HG03159 (cell line): ENCODE measurements around the gene DUS2.
"Not testable (repeated sequence)": the region's sequence is repeated elsewhere in the genome, so short reads cannot be mapped to it uniquely, and the experiment has no call there.

Experiments used
- ATAC-seq: cut with Tn5 transposase; IDR thresholded peaks from one replicate; pipeline ENCODE4 v1.9.1; 2021; ENCODE audit warnings: mild to moderate bottlenecking, moderate library complexity; ENCODE audit not compliant: unreplicated experiment

DUS2 gene

DNA sequence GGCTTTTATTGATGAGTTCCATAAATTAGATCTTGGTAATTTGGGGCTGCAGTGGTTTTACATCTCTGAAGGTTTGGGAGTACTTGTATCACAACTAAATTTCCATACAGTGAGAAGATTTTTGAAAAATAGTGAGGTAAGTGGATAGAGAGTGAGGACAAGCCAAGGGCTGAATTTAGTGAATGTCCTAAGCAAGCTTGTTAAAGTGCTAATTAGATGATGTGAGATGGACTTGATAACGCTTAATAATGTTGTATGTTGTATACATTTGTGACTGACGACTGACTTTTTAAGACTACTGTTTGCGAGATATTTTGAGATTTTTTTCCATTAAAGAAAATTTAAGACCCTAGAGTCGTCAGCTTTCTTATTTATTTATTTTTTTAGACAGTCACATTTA lies 66.0 kb downstream of the DUS2 start:
- ATAC-seq, result no peak

DNA sequence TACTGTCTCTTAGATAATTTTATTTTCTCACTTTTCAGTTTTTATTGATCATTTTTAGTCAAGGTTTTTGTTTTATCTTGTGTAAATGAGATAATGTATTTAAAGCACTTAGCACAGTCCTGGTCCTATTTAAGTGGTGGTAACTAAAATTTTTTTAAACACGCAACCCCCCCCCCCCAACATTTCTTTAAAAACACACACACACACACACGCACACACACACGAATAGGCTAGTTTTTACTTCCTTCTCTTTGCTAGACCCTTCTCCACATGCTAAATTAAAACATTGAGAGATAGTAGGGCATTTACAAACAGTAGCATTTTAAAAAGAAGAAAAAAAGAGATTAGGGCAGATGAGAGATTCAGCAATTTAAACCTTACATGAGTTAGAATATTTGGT lies 67.0 kb downstream of the DUS2 start:
- ATAC-seq, result no peak

DNA sequence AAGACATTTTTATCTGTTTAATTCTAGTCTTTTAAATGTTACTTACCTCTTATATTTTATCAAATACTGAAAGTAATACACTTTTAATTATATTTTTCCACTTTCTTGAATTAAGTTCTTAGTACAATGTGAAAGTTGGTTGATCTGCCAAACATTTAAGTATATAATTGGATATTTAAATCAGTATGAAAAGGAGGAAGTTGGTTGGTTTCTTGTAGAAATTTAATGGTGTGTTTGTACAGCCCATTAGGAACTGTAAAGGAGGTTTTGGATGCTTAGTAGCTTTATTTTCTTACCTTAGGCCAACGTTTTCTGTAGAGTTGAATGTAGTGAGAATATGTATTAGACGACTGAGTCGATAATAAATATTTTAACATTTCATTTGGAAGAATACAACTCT lies 67.4 kb downstream of the DUS2 start:
- ATAC-seq, result no peak

DNA sequence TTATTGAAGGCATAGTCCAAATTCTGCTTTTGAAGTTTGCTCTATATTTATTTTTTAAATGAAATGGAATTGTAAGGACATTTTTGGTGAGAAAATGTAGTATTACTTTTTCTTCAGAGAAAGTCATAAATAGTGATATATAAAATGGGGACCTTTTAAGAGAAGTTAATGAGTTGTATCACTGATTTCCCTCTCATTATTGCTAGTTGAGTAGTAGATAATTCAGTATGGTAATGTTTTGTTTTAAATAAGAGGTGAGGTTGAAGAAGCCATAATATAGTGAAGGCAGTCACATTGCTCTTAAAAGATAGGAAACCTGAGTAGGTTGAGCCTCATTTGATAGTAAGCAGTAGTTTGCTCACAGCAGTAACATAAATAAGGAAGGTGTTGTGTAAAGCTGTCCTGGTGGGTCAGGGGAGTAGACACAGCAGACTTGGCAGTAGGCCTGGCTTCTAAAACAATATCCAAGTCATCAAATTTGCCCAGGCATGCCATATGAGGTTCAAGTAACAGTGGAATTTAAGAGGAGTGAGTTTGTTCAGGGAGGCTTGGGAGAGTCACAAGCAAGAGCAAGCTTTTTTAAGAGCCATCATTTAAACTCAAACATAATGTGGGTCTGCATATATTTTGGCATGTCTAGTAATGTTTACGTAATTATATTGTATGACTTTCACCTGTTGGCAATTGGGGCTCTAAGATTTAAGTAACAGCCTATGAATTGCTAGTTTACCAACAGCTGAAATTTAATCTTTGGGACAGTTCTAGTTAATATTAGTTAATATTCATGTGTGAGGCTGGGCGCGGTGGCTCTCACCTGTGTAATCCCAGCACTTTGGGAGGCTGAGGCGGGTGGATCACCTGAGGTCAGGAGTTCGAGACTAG lies 68.5 kb downstream of the DUS2 start:
- no peak for ATAC-seq

DNA sequence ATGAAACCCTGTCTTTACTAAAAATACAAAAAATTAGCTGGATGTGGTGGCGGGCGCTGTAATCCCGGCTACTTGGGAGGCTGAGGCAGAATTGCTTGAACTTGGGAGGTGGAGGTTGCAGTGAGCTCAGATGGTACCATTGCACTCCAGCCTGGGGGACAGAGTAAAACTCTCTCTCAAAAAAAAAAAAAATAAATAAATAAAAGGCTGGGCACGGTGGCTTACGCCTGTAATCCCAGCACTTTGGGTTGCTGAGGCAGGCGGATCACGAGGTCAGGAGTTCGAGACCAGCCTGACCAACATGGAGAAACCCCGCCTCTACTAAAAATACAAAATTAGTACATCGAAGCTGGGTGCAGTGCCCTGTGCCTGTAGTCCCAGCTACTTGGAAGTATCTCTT lies 69.2 kb downstream of the DUS2 start:
- ATAC-seq, result not testable (repeated sequence)

DNA sequence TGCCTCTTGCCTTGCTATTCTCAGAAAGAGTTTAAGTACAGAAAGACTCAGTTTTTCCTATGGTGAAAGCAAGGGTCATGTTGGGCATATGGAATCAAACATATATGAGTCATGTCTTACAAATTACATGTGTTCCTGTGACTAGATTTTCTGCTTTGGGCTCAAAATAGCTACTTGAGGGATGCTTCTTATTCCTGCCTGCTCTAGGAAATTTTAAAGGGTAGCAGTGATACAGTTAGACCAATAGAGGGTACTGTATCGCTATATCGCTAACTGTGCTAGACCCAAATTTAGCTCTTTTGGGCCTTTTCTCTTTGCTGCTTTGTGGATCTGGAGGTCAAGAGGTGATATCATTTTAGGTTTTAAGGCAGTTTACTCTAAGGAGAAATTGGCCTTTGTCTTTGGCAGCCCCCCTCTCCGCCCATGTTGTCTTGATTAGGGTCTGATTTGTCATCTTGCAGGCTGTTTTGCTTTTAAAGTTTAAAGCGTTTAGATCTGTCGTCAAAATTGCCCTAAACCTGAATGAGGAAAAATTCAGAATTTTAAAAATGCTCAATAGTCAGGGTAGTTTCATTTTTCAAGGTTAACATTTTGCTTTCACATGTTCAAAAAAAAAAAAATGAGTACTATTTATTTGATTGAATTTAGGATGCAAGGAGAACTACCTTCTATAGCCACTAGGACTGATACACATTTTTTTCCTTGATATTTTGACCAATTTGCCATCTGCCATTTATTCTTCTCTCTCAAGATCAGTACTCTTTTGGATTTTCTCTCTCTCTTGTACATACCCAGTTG lies 70.9 kb downstream of the DUS2 start:
- ATAC-seq, result no peak

DNA sequence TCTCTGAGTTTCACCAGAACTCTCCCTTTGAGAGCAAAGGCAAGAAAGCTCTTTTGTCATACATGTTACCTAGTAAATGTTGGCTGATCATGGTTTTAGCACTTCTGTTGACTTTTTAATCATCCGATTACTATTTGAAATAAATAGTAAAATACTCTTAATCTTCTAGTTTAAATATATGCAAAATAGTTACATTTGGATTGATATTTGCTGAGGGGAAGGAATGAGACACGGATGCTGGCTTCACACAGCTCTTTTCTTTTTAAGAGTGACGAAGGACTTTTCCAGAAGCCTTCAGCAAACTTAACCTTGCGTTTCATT lies 71.5 kb downstream of the DUS2 start:
- no peak for ATAC-seq

DNA sequence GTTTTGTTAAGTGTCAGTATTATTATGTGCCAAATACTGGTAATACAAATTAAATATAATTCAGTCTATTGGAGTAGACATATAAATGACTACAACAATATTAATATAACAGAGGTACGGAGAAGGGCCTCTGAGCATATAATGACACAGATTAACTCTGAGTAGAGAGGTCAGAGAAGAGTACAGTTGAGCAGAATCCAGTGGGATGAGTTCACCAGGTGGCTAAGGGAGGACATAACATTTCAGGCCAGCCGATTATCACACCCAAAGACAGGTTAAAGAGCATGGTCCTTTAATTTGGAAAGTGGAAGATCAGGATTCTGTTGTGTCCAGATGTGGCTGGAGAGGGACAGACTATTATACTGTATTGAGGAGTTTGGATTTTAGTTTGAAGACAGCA lies 73.4 kb downstream of the DUS2 start:
- ATAC-seq, result no peak

DNA sequence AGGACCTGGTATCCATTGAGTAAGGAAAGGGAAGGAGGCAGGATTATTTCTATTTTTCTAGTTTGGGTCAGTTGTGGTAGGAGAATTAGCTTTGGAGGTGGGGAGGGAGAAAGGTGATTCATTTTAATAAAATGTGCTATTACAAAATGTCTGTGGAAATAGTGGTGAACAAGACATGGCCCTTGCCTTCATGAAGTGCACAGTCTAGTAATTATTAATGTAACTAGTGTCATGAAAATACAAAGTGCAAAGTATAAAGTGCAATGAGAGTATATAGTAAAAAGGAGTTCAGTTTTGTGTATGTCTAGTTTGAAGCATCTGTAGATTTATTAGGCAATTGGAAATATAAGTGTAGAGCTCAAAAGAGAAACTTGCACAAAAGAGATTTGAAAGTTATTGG lies 74.0 kb downstream of the DUS2 start:
- ATAC-seq, result no peak

DNA sequence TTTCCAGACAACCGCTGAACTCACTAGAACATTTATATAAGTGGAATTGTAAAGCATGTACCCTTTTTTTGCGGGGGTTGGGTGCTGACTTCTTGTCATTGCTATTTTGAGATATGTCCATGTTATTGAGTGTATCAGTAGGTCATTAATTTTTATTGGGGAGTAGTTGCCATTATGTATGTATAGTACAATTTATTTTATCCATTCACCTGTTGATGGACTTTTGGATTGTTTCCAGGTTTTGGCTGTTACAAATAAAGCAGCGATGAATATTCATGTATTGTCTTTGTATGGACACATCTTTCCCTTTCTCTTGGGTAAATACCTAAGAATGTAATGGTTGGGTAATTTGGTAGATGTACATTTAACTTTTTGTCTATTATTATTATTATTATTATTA lies 74.8 kb downstream of the DUS2 start:
- ATAC-seq, result no peak

DNA sequence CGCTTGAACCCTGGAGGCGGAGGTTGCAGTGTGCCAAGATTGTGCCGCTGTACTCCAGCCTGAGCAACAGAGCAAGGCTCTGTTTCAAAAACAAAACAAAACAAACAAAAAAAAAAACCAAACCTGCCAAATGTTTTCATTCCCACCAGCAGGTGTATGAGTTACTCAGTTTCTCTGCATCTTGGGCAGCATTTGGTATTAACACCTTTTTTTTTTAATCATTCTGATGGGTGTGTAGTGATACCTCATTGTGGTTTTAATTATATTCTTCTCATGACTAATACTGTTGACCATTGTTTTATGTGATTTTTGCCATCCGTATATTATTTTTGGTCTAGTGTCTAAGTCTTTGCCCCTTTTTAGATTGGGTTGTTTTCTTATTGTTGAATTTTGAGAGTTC lies 77.4 kb downstream of the DUS2 start:
- no peak for ATAC-seq

DNA sequence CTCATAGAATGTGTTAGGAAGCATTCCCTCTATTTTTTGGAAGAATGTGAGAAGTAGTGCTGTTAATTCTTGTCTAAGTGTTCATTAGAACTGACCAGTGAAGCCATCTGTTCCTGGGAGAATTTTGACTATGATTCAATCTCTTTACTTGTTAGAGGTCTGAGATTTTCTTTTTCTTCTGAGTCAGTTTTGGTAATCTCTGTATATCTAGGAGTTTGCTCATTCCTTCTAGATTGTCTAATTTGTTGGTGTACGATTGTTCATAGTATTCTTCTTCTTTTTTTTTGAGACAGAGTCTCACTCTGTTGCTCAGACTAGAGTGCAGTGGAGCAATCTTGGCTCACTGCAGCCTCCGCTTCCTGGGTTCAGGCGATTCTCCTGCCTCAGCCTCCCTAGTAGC lies 82.5 kb downstream of the DUS2 start:
- ATAC-seq, result no peak

DNA sequence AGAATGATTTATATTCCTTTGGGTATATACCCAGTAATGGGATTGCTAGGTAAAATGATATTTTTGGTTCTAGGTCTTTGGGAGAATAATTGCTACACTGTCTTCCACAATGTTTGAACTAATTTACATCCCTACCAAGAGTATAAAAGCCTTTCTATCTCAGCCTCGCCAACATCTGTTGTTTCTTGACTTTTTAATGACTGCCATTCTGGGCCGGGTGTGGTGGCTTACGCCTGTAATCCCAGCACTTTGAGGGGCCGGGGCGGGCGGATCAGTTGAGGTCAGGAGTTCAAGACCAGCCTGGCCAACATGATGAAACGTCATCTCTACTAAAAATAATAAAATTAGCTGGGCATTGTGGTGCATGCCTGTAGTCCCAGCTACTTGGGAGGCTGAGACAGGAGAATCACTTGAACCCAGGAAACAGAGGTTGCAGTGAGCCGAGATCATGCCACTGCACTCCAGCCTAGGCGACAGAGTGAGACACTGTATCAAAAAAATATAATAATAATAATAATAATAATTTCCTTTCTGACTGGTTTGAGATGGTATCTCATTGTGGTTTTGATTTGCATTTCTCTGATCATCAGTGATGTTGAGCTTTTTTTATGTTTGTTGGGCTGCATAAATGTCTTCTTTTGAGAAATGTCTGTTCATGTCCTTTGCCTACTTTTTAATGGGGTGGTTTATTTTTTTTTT lies 84.3 kb downstream of the DUS2 start:
- not testable (repeated sequence) for ATAC-seq

DNA sequence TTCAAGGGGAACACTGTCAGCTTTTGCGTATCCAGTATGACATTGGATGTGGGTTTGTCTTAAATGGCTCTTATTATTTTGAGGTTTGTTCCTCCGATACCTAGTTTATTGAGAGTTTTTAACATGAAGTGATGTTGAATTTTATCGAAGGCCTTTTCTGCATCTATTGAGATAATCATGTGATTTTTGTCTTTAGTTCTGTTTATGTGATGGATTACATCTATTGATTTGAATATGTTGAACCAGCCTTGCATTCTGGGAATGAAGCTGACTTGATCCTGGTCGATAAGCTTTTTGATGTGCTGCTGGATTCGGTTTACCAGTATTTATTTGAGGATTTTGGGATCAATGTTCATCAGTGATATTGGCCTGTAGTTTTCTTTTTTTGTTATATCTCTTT lies 86.1 kb downstream of the DUS2 start:
- not testable (repeated sequence) for ATAC-seq

DNA sequence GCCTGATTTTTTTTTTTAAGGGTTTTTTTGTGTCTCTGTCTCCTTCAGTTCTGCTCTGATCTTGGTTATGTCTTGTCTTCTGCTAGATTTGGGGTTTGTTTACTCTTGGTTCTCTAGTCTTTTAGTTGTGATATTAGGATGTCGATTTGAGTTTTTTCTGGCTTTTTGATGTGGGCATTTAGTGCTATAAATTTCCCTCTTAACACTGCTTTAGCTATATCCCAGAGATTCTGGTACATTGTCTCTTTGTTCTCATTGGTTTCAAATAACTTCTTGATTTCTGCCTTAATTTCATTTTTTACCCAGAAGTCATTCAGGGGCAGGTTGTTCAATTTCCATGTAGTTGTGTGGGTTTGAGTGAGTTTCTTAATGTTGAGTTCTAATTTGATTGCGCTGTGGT lies 87.5 kb downstream of the DUS2 start:
- not testable (repeated sequence) for ATAC-seq

DNA sequence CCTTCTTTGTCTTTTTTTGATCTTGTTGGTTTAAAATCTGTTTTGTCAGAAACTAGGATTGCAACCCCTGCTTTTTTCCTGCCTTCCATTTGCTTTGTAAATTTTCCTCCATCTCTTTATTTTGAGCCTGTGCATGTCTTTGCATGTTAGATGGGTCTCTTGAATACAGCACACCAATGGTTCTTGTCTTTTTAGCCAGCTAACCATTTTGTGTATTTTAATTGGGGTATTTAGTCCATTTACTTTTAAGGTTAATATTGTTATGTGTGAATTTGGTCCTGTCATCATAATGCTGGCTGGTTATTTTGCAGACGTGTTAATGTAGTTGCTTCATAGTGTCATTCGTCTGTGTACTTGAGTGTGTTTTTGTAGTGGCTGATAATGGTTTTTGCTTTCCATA lies 88.3 kb downstream of the DUS2 start:
- ATAC-seq, result no peak

DNA sequence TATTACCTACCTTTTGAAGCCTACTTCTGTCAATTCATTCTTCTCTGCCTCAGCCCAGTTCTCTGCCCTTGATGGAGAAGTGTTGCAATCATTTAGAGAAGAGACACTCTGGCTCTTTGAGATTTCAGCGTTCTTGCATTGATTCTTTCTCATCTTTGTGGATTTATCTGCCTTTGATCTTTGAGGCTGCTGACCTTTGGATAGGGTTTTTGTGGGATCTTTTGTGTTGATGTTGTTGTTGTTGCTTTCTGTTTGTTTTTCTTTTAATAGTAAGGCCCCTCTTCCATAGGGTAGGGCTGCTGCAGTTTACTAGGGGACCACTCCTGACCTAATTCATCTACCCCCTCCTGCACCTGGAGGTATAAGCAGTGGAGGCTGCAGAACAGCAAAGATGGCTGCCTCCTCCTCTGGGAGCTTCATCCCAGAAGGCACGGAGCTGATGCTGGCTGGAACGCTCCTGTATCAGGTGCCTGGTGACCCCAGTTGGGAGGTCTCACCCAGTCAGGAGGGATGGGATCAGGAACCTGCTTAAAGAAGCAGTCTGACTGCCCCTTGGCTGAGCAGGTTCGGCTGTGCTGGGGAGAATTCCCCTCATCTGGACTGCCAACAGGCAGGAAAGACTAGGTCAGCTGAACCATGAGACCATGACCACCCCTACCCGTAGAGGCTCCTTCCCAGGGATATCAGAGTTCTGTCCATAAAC lies 90.1 kb downstream of the DUS2 start:
- no peak for ATAC-seq

DNA sequence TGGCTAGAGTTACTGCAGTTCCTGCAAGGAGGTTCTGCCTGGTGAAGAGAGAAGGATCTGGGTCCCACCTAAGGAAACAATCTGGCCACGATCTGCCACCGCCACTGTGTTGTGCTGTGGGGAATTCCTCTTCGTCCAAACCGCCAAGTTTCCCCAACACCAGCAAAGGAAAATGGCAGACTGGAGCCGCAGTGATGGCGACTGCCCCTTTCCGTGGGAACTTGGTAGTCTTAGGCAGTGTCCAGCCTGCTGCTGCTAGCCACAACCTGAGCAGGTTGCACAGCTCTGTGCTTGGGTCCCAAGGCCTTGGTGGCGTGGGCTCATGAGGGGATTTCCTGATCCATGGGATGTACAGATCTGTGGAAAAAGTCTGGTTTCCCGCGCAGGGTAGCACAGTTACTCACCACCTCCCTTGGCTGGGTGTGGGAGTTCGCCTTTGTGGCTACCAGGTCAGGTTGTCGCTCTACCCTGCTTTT lies 90.7 kb downstream of the DUS2 start:
- no peak for ATAC-seq

DNA sequence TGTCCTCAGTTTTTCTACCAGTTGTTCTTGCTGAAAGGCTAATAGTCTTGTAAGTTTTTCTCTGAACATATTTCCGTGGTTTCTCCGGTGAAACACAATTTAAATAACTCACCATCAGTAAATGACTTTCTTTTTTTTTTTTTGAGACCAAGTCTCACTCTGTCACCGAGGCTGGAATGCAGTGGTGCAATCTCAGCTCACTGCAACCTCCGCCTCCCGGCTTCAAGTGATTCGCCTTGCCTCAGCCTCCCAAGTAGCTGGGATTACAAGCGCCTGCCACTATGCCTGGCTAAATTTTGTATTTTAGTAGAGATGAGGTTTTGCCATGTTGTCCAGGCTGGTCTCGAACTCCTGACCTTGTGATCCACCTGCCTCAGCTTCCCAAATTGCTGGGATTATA lies 91.9 kb downstream of the DUS2 start:
- not testable (repeated sequence) for ATAC-seq

DNA sequence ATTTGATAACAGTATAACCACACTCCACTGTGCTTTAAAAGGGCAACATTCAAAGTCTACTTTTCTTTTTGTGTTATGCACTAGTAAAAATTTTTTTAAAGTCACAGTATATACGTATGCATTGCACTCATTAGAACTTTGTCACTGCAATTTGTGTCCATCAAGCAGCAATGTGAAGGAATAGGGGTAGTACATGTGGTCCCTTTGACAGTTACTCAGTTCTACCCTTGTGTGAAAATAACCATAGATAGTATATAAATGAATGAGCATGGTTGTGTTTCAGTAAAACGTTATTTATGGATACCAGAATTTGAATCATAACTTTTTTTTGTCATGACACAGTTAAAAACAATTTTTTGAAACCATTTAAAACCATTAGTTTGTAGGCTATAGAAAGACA lies 92.8 kb downstream of the DUS2 start:
- no peak for ATAC-seq

DNA sequence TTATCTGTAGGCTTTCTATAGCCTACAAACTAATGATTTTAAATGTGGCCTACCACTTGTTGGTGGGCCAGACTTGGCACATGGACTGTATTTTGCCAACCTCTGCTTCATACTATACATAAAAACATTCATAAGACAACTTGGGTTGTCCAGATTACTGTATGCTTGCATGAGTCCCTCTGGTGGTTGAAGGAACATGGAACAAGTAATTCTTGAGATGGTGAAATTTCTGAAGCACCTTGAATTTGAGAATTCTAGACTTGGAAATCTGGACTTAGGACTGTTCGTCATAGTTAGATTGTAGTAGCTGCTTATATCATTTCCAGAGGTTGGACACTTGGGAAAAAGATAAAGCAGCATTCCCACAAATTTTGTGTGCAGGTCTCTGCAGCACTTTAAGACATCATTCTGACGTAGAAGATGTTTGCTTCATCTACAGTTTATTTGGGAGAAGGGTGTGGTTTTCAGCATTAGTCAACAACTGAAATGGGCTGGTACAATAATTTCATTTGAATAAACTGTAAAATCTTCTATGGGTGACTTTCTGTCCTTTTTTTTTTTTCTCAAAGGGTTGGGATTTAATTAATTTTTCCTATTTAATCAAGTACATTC lies 93.3 kb downstream of the DUS2 start:
- no peak for ATAC-seq
